GM19463 (cell line): Measurements from ENCODE around the gene SPIN1.

ENCODE experiments used
- ATAC-seq: cut with Tn5 transposase; IDR thresholded peaks from one replicate; pipeline ENCODE4 v1.9.1; 2021; ENCODE audit warnings: mild to moderate bottlenecking, moderate library complexity; ENCODE audit not compliant: unreplicated experiment

Gene SPIN1

DNA sequence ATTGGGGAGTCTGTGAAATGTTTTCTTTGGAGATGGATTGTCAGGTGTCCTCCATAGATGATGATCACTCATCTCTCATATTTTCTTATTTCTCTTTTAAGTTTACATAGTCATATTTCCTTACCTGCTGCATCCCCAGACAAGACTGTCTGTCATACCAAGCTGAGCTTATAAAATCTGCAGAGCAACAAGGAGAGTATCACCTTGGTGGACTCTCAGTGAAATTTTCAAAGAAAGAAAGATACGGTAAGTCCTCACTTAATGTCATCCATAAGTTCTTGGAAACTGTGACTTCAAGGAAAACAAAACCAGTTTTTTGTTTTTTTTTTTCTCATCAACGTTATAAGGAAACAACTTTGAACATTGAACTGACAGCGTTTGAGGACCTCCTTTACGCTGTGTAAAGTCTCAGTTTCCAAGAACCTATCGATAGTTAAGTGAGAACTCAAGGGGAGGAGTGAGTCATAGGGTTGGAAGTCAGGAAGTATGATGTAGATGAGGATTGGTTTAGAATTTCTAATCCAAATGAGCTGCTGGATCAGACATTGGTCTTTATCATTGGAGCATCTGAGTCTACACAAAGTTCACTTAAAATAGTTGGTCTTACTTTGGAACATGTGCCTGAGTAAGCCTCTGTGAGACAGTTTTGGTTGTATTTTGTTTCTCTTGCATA, 45.5 kb downstream of the SPIN1 start:
- ATAC-seq, result no peak

DNA sequence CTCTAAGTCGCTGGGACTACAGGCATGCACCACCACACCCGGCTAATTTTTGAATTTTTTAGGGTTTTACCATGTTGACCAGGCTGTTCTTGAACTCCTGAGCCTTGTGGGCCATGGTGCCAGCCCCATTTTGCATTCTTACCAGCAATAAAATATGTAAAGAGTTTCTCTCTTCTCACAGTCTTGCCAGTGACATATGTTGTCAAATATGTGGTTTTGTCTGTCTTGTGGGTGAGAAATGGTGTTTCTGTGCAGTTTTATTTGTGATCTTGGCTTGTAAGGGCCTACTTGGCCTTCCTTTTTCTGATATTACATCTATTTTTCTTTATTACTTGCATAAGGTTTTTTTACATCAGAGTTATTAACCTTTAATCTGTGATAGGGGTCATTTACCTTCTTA, 47.1 kb downstream of the SPIN1 start:
- no peak for ATAC-seq

DNA sequence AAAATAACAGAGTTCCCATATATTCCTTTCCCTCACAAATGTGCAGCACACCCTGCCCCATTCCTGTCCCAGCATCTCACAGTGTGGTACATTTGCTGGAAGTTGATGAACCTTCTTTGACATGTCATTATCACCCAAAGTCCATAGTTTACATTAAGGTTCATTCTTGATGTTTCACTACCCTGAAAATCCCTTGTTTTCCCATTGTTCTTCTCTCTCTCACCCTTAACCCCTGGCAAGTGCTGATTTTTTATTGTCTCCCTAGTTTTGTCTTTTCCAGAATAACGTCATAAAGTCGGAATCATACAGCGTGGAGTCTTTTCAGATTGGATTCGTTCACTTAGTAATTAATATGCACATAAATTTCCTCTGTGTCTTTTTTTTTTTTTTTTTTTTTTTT, 48.1 kb downstream of the SPIN1 start:
- no peak for ATAC-seq

DNA sequence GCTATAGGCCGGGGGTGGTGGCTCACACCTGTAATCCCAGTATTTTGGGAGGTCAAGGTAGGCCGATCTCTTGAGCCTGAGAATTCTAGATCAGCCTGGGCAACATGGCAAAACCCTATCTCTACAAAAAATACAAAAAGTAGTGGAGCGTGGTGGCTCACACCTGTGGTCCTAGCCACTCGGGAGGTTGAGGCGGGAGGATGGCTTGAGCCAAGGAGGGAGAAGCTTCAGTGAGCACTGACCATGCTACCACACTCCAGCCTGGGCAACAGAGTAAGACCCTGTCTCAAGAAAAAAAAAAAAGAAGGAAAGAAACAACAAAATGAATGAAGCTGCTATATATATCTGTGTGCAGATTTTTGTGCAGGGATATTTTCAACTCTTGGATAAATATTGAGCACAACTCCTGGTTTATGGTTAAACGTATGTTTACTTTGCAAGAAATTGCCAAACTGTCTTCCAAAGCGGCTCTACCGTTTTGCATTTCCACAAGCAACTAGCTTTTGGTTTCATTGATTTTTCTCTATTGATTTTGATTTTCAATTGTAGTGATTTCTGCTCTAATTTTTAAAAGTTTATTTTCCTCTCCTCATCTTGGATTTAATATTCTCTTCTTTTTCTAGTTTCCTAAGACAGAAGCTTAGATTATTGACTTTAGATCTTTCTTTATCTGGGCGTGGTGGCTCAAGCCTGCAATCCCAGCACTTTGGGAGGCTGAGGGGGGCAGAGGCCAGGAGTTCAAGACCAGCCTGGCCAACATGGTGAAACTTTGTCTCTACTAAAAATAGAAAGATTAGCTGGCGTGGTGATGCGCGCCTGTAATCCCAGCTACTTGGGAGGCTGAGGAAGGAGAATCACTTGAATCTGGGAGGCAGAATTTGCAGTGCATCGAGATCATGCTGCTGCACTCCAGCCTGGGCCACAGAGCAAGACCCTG, 49.2 kb downstream of the SPIN1 start:
- no peak for ATAC-seq

DNA sequence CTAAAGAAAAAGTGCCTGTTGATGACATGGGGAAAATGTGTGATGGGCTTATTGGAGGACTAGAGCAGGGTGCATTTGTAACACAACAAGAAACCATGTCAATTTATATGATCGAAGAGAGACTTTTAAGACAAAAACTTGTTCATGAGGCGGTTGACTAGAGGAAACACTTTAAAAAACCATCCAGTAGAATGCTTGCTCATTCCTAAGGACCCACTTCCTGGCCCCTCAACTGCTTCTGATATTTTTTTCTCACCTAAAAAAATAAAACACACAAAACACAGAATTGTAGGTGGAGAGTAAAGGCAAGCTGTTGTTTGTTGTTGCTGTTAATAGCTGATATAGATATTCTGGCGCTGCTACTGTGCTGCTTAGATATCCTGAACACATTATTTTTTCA, 50.6 kb downstream of the SPIN1 start:
- ATAC-seq, result no peak

DNA sequence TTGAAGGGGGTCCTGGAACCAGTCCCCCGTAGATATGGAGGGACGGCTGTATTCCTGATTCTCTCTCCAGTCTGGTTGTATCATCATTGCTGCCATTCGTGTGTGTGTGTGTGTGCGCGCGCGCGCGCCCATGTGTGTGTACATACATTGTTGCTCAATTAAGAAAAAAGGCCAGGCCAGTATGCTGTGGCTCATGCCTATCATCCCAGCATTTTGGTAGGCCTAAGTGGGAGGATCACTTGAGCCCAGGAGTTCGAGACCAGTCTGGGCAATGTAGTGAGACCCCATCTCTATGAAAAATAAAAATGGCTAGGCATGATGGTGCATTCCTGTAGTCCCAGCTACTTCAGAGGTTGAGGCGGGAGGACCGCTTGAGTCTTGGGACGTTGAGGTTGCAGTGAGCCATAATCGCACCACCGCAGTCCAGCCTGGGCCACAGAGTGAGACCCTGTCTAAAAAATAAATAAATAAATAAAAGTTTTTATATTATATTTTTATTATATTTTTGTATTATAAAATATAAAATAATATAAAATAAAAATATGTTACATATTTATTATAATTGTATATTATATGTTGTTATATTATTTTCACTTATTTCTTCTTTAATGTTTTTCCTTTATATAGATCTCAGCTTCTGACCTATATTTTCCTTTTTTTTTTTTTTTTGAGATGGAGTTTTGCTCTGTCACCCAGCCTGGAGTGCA, 53.2 kb downstream of the SPIN1 start:
- ATAC-seq, result no peak

DNA sequence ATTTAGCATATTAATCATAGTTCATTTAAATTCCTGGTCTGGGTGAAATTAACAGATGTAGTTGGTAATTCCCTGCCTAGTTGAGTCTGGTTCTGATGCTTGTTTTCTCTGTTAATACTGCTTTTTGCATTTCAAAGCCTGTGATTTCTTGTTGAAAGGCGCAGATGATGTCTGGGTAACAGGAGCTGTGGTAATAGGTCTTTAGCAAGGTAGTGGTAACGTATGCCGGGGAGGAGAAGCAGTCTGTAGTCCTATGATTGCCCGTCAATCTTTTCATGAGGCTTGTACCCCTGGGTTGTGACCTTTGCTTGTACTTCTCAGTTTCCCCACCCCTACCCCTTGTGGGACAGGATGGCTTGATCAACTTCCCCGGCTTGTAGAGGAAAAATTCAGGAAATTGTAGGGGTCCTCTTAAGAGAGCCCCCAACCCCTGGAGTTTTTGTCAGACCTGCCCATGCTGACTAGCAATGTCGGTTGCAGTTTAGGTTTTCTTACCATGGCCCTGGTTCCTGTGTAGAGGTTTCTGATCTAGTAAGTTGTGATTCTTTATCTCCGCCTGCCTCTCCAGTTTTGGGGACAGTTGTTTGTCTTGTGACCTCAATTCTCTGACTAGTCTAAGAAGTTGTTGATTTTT, 55.4 kb downstream of the SPIN1 start:
- ATAC-seq, result no peak

DNA sequence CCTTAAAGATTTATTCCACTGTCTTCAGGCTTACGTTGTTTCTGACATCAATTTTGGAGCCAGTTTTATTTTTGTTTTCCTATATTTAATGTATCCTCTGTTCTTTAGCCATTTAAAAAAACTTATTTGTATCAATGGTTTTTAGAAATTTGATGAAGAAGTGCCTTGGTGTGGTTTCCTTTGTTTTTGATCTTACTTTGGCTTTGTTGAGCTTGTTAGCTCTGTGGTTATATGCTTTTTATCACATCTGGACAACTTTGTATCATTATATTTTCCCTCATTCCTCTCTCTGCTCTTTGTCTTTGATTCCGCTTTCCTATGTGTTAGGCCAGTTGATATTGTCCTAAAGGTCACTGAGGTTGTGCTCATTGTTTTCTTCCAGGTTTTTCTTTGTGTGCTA, 58.5 kb downstream of the SPIN1 start:
- ATAC-seq, result no peak

DNA sequence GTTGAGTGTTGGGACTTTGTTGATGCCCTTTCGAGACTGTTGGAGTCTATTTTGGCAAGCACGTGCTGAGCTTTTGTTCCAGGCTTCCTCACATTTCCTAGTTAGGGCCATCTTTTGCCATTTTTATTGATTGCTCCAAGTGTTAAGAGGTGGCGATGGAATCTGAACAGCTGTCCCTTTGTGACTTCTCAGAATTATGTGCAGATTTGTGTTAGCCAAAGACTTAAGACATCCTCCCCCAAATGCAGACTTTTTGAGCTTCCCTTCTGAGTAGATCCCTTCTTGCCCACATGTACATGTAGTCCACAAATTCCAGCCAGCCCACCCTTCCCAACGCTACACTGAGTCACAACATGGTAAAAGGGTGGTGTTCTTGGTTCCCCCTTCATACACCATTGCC, 59.2 kb downstream of the SPIN1 start:
- ATAC-seq, result no peak

DNA sequence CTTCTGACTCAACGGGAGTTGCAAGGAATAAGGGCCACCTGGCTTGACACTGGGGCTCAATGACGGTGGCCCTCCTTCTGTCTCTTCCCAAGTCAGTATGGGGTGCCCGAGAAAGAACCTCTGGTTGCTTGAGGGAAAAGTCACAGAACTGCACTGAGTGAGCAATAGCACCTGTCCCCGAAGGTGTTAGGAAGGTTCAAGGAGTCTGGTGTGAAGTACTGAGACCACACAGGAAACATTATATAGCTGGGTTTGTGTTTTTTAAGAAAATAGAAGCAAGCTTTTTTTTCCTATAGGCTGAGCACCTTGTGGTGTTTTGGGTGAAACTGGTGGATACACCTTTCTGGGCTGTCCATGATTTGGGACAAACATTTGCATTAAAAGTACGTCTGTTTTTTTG, 62.9 kb downstream of the SPIN1 start:
- no peak for ATAC-seq

DNA sequence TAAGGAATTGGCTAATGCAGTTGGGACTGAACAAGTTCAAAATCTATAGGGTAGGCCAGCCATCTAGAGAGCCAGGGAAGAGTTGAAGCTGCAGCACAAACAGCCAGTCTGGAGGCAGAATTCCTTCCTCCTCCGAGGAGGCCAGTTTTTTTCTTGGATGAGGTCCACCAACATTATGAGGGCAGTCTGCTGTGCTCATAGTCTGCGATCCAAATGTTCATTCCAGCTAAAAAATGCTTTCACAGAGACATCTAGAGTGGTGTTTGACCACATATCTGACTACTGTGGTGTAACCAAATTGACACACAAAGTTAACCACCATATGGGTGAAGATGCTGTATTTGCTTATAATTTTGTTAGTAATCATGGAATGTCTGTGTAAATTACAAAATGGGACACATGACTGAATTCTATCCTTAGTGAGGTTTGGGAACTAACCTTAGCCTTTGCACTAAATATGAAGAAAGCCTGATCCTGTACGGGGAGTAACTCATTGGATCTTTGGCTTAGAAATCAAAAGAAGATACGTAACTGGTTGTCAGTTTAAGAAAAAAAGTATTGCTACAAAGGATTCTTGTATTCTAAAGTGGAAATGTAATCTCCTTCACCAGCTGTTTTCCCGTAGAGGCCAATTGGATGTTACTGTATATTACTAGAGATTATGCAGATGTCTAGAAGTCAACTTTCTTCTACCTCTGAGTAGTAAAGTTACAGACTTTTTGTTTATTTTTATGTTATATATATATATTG, 70.6 kb downstream of the SPIN1 start:
- ATAC-seq, result no peak

DNA sequence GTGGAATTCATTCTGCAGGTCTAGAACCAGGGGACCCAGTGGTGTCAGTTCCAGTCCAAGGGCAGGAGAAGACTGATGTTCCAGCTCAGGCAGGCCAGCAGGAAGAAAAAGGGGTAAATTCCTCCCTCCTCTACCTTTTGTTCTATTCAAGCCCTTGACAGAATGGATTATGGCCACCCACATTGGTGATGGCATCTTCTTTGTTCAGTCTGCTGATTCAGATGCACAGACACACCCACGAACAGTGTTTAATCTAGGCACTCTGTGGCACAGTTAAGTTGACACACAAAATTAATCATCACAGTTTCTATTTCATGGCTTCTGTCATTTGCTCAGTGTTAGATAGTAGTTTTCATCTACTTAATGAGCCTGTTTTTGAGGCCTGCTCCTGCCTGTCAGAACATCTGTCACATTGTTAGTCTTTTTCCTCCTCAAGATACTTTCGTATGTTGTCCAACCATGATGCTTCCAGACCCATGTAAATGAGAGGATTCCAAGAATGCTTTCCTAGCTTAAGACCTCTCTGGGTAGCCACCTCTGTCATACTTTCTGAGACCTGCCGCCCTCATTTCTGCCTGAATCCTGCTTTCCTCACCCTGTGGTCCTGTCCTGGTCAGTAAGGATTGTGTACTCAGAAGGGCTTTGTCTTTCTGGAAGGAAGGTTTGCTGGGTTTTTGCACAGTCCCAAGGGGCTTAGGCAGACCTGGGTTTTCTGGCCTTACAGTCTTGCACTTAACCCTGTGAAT, 72.5 kb downstream of the SPIN1 start:
- no peak for ATAC-seq

DNA sequence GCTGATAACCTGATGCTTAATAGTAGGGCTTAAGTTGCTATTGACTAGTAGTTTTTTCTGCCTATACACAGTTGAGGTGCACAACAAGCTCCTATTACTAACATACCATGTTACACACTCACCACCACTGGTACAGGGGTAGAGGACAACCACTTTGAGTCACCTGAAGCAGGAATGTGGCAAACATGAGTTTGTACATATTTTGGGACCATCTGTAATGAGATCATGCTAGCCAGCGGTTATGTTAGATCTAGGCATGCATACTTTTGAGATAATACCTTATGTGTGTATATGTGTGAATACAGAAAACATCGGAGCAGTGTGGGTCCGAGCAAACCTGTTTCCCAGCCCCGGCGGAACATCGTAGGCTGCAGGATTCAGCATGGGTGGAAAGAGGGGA, 73.9 kb downstream of the SPIN1 start:
- no peak for ATAC-seq

DNA sequence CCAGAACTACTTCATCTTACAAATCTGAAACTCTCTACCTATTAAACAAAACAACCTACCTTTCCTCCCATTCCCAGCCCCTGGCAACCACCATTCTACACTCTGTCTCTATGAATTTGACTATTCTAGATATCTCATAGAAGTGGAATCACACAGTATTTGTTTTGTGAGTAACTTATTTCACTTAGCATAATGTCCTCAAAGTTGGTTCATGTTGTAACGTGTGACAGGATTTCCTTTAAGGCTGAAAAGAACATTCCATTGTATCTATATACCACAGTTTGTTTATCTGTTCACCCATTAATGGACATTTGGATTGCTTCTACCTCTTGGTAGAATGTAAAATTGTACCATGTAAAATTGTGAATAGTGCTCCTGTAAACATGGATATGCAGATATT, 76.6 kb downstream of the SPIN1 start:
- no peak for ATAC-seq

DNA sequence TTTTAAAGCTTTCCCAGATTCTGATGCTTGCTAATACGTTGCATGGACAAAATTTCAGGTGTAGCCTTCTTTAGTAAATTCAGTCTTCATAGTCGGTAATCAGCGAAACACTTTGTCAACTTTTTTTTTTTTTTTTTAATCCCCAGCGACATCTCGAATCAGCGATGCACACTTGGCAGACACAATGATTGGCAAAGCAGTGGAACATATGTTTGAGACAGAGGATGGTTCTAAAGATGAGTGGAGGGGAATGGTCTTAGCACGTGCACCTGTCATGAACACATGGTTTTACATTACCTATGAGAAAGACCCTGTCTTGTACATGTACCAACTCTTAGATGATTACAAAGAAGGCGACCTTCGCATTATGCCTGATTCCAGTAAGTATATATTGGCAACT, 80.0 kb downstream of the SPIN1 start:
- no peak for ATAC-seq

DNA sequence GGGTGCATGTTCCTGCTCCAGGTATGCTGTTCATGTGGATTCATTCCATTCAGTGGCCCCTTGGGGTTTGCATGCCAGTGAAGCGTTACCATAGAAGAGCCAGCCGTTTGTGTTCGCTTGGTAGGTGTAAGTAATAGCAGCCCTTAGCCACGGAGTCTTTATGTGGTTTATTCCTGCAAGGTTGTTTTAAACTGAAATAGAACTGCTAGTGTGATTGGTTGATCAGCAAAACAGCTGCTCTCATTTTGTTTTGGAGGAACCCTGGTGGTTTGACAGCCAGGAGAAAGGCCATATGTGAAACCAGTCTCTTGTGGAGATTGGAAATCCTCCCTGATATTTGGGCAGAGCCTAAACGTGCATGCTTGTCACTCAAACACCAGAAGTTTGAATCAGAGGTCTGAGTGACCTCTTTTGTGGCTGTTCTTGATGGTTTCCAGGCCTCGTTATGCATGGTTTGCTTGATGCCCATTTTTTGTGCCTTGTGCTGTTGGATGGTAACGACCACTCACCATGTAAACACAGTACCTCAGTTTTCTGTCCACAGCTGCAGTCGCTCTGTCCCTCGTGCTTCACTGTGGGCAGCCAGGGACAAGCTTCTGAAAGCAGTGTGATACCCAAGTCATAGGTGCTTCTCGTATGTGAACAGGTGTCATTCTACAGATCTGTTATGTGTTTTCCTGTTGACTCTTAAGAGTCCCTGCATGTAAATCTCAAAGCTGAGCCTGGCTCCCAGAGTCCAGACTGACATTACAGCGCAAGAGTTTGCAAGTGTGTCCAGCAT, 88.4 kb downstream of the SPIN1 start:
- ATAC-seq, result no peak

DNA sequence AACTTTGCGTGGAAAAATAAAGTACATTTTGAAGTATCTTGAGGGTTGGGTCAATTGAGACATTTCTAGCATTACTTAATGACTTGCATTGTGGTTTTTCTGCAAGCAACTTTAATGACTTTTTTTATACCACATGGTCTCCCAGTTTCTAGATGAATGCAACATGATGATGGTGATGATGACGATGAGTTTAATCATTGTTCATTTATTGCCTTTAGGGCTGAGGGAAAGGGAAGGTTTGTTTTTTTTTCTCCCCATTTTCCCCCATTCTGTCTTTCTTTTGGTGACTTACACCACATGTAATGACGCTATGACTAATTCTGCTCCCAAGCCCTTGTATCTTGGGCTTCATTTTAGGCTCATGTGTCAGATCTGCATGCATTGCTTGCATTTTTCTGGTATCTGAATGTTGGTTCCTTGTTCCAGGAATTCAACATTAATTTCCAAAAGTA, 89.1 kb downstream of the SPIN1 start:
- no peak for ATAC-seq

DNA sequence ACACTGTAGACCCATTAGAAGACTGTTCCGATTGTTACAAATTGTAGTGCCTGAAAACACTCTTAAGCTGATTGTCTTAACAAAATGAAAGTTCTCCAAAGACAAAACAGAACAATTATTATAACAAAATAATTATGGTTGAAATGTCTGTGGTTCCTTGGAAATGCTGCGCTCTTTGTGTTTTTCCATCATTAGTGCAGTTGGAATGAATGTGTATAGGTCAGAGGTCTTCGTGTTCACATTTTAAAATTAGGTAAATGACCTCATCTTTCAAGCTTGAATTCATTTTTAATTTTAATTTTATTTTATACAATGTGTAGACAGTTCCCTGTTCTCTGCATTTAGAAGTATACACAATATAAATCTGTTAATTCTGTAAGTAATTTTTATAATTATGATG, 90.0 kb downstream of the SPIN1 start:
- ATAC-seq, result no peak

DNA sequence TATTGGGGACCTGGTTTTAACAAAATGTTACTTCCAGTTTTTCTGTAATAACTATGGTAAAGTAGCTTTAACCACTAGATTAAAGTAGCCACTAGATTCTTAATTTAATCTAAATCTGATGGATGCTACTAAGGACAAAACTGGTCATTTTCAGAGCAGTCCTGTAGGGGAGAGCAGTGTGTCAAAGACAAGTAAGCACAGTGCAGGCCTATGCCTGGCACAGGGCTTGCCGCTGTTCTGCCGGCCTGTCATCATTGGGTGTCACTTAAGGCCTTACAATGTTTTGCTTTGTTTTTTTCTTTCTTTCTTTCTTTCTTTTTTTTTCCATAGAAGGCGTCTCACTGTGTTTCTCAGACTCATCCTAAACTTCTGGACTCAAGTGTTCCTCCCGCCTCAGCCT, 93.7 kb downstream of the SPIN1 start:
- no peak for ATAC-seq
